DOHH2 (cell line): ENCODE results near the gene SIGLEC9.

Experiments
- H3F3A ChIP-seq: fragments of 200-600 bp; sonication (generic), shearing (Covaris generic); 2 replicates; pipeline ENCODE4 v1.6.0; 2016; ENCODE audit warnings: antibody characterized with exemption, mild to moderate bottlenecking; ENCODE audit not compliant: control insufficient read depth, insufficient read depth
- H3K27ac ChIP-seq: fragments of 200-600 bp; sonication (generic); 2 replicates; pipeline ENCODE4 v1.5.1; 2014; ENCODE audit warnings: low read depth, mild to moderate bottlenecking, low read length, moderate library complexity
- H3K27me3 ChIP-seq: fragments of 200-600 bp; sonication (generic); 2 replicates; pipeline ENCODE4 v1.6.1; 2014; ENCODE audit warnings: mild to moderate bottlenecking, low read length, mixed read lengths; ENCODE audit not compliant: control insufficient read depth
- H3K36me3 ChIP-seq: fragments of 200-600 bp; sonication (generic); 2 replicates; pipeline ENCODE4 v1.6.1; 2014; ENCODE audit warnings: mild to moderate bottlenecking, low read length, moderate library complexity, mixed read lengths; ENCODE audit not compliant: control insufficient read depth
- H3K4me1 ChIP-seq: fragments of 200-600 bp; sonication (generic); 2 replicates; pipeline ENCODE4 v1.6.1; 2014; ENCODE audit warnings: mild to moderate bottlenecking, low read length, mixed read lengths; ENCODE audit not compliant: control insufficient read depth
- H3K4me2 ChIP-seq: fragments of 200-600 bp; sonication (generic); 2 replicates; pipeline ENCODE4 v1.6.0; 2014; ENCODE audit warnings: mild to moderate bottlenecking, low read length, moderate library complexity
- H3K4me3 ChIP-seq: fragments of 200-600 bp; sonication (generic); 2 replicates; pipeline ENCODE4 v1.5.1; 2014; ENCODE audit warnings: mild to moderate bottlenecking, low read length, mixed read lengths
- H3K79me2 ChIP-seq: fragments of 200-600 bp; sonication (generic); 2 replicates; pipeline ENCODE4 v1.6.1; 2014; ENCODE audit warnings: mild to moderate bottlenecking, low read length, mixed read lengths; ENCODE audit not compliant: control insufficient read depth
- H3K9me2 ChIP-seq: fragments of 200-600 bp; sonication (generic); replicated peaks from 2 replicates; pipeline ENCODE4 v1.6.1; 2014; ENCODE audit warnings: mild to moderate bottlenecking, low read length, mixed read lengths; ENCODE audit not compliant: control insufficient read depth
- H3K9me3 ChIP-seq: fragments of 200-600 bp; sonication (generic); 2 replicates; pipeline ENCODE4 v1.6.1; 2014; ENCODE audit warnings: antibody characterized with exemption, low read length, mixed read lengths; ENCODE audit not compliant: control insufficient read depth, insufficient read depth
- H4K20me1 ChIP-seq: fragments of 200-600 bp; sonication (generic); 2 replicates; pipeline ENCODE4 v1.6.0; 2014; ENCODE audit warnings: low read depth, mild to moderate bottlenecking, antibody characterized with exemption, low read length, moderate library complexity; ENCODE audit not compliant: control insufficient read depth, insufficient read depth
- CTCF ChIP-seq: fragments of 200-600 bp; sonication (generic); IDR thresholded peaks from one replicate; pipeline ENCODE4 v1.5.1; 2014; ENCODE audit warnings: antibody characterized with exemption, mild to moderate bottlenecking, low read depth, low read length; ENCODE audit not compliant: poor library complexity, severe bottlenecking
- EZH2phosphoT487 ChIP-seq: fragments of 200-600 bp; sonication (generic); IDR thresholded peaks from 2 replicates; pipeline ENCODE4 v1.6.1; 2017; ENCODE audit warnings: borderline replicate concordance, mild to moderate bottlenecking, antibody characterized with exemption, low read length, moderate library complexity, mixed read lengths

SIGLEC9 gene

DNA sequence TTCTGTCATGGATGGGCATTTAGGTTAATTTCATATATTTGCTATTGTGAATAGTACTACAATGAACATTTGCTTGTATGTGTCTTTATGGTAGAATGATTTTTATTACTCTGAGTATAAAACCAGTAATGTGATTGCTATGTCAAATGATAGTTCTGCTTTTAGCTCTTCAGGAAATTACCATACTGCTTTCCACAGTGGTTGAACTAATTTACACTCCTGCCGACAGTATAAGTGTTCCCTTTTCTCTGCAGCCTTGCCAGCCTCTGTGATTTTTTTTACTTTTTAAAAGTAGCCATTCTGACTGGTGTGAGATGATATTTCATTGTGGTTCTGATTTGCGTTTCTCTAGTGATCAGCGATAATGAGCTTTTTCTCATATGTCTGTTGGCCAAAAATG is 23.9 kb downstream of the SIGLEC9 start:
- peak overlapping the region; percentile 52 for H3K4me2 ChIP-seq
- H3K79me2 ChIP-seq: no peaks in the 10 kb centered on the region
- H3K27me3 ChIP-seq: no peaks in the 10 kb centered on the region
- peak overlapping the region; percentile 35 for H3K4me3 ChIP-seq
- no peaks in the 10 kb centered on the region for H3K9me2 ChIP-seq
- peak overlapping the region; percentile 59 for H3K27ac ChIP-seq
- peaks cover 7% of the 10 kb centered on the region; the same call in 1 of the 2 replicates for H3F3A ChIP-seq
- no peaks in the 10 kb centered on the region for H4K20me1 ChIP-seq
- H3K9me3 ChIP-seq: peaks cover 5% of the 10 kb centered on the region; the same call in 1 of the 2 replicates
- TF ChIP-seq EZH2phosphoT487: no peak
- H3K36me3 ChIP-seq: no peaks in the 10 kb centered on the region
- H3K4me1 ChIP-seq: peaks cover 43% of the 10 kb centered on the region

DNA sequence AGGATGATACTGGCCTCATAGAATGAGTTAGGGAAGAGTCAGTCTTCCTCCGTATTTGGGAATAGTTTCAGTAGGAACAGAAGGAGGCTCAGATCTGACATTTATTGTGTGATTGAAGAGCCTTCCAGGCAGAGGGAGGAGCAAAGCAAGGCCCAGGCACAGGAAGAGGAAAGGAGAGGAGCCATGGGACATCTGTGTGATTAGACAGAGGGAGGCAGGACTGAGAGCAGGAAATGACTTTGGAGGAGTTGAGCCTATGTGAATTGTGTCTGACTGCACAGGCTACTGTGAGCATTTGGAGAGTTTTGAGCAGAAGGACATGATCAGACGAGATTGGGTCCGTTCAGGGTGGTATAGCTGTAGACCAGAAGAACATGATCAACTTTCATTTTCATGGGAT is 25.9 kb downstream of the SIGLEC9 start:
- Histone ChIP-seq H3K4me2 (no peak overlapping the region), H3K79me2 (no peaks in the 10 kb centered on the region), H4K20me1 (no peaks in the 10 kb centered on the region), H3K27ac (no peak overlapping the region), H3K36me3 (no peaks in the 10 kb centered on the region), H3K9me2 (no peaks in the 10 kb centered on the region), H3F3A (peaks cover 7% of the 10 kb centered on the region; the same call in 1 of the 2 replicates), H3K9me3 (peaks cover 5% of the 10 kb centered on the region; the same call in 1 of the 2 replicates), H3K4me1 (peaks cover 43% of the 10 kb centered on the region), H3K4me3 (no peak overlapping the region), H3K27me3 (no peaks in the 10 kb centered on the region)
- TF ChIP-seq CTCF (no peak), EZH2phosphoT487 (no peak)

- H3K36me3 ChIP-seq: no peaks in the 10 kb centered on the region
- TF ChIP-seq EZH2phosphoT487 (no peak), CTCF (no peak)
- no peak overlapping the region for H3K4me3 ChIP-seq
- no peak overlapping the region for H3K4me2 ChIP-seq
- 0 out of 2 replicates have a peak, but pooled peaks cover 2% of the 10 kb centered on the region for H3K27me3 ChIP-seq
- no peaks in the 10 kb centered on the region for H4K20me1 ChIP-seq
- H3K4me1 ChIP-seq: peaks cover 19% of the 10 kb centered on the region
- H3K79me2 ChIP-seq: no peaks in the 10 kb centered on the region
- no peaks in the 10 kb centered on the region for H3K9me2 ChIP-seq
- H3F3A ChIP-seq: no peaks in the 10 kb centered on the region
- no peaks in the 10 kb centered on the region for H3K9me3 ChIP-seq
- no peak overlapping the region for H3K27ac ChIP-seq
Measured at GRCh38 chr19:51156710-51157109, 32.0 kb downstream of the SIGLEC9 start.

GRCh38 chr19:51157265-51157664 is 32.6 kb downstream of the SIGLEC9 start:
- H3K4me2 ChIP-seq: no peak overlapping the region
- TF ChIP-seq CTCF (no peak), EZH2phosphoT487 (no peak)

More at GRCh38 chr19:51157265-51157664, 32.6 kb downstream of the SIGLEC9 start:
- Histone ChIP-seq H3K27ac (no peak overlapping the region), H3F3A (no peaks in the 10 kb centered on the region), H3K79me2 (no peaks in the 10 kb centered on the region), H3K27me3 (0 out of 2 replicates have a peak, but pooled peaks cover 2% of the 10 kb centered on the region), H3K9me3 (no peaks in the 10 kb centered on the region), H3K4me3 (no peak overlapping the region), H4K20me1 (no peaks in the 10 kb centered on the region), H3K9me2 (no peaks in the 10 kb centered on the region), H3K4me1 (peaks cover 22% of the 10 kb centered on the region), H3K36me3 (no peaks in the 10 kb centered on the region)
